Measurements from ENCODE around the gene WDR90.

Gene WDR90

DNA sequence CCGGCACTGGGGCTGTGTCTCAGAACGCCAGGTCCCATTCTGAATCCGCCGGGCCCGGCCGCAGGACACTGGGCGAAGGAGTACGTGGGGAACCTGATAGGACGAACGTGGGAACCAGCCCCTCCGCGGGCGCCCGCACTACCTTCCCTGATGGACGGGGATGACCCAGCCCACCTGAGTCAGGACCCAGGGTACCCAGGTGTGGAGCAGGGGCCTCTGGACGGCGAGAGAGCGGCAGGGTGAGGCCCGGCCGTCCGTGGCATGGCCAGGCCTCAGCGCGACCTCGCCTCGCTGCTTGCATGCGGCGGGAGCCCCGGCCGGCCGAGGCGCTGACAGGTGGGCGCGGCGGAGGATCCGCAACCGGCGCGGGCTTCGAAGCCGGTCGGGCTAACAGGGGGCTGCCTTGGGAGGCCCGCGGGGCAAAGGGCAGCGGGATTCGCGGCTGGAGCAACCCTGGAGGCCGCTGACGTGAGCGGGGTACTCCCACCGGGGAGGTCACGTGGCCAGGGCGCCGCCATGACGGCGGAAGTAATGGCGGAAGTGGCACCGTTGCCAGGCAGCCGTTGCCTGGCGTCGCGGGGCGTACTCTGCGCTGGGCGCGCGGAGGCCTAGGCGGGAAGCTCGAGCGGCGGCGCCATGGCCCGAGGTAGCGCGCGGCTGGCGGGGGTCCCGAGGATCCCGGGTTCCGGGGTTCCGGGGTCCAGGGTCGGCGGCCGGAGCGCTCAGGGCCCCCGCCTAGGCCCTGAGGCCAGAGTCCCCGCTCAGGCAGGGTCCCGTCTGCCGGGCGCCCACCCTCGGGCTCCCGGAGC is at the start of gene WDR90:
Gene WDR90 (plus strand): TSS at position 585 of the 809 bp plus-strand sequence. CDS start 52 bp downstream, at position 637.
- ATAC-seq (peak; percentile 89), DNase-seq (peak; percentile 96)

DNA sequence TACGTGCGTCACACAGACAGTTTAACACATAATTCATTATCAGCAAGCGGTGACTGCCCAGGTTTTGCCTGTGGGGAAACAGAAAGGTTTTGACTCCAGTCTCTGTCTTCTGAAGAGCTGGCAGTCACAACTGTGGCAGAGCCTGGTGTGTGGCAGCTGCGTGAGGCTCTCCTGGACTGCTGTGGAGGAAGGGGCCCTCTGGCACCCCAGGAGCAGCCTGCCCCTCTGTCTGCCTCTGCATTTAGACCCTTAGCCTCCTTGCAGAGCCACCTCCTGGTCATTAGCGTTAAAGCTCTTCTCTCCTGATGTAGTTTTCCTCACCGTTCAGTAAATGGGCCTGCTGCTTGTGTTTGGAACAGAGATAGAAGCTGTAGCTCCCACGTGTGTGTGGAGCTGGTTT is 48.4 kb upstream of the WDR90 start:
- ATAC-seq, result peak; percentile 43
- DNase-seq, result no peak

DNA sequence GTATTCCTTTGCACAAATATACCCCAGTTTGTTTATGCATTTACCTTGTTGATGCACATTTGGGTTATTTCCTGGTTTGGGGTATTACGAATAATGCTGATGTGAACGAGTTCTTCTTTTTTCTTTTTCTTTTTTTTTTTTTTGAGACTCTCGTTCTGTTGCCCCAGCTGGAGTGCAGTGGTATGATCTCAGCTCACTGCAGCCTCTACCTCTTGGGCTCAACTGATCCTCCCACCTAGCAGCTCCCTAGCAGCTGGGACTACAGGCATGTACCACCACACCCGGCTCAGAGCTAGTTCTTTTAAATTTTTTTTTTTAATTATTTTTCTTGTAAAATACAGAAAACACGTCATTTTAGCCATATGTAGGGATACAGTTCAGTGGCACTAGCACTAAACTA is 45.2 kb upstream of the WDR90 start:
- DNase-seq, result no peak
- no peak for ATAC-seq

DNA sequence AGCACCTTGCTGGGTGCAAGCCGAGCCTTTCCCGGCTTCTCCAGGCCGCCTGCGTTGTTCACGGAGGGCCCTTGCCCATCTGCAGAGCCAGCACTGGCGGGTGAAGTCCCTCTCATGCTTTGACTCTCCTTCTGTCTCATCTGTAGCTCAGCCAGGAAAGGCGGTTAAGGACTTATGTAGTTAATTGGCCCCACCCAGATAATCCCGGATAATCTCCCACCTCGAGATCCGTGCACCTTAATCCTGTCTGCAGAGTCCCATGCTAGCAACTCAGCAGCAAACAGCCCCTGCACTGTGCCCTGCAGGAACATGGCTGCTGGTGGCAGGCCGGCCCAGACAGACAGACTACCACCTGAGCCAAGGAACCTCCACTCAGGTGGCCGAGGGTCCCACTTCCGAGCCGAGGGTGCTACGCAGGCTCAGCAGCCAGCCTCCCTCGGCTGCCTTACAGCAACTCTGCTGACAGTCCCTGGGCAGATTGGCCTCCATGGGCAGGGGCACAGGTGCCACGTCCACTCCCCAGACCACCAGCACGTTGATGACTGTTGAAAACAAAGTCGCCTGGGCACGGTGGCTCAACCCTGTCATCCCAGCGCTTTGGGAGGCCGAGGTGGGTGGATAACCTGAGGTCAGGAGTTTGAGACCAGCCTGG is 42.4 kb upstream of the WDR90 start:
- ATAC-seq (no peak), DNase-seq (no peak)

DNA sequence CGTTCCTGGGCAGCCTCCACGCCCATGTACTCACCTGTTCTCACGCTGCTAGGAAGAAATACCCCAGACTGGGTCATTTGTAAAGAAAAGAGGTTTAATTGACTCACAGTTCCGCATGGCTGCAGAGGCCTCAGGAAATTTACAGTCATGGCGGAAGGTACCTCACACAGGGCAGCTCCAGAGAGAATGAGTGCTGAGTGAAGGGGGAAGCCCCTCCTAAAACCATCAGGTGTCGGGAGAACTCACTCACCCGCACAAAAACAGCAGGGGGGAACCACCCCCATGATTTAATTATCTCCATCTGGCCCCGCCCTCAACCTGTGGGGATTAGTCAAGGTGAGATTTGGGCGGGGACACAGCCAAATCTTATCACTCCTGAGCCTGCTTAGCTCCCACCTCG is 41.1 kb upstream of the WDR90 start:
- ATAC-seq (peak; percentile 96), DNase-seq (peak; percentile 69)

DNA sequence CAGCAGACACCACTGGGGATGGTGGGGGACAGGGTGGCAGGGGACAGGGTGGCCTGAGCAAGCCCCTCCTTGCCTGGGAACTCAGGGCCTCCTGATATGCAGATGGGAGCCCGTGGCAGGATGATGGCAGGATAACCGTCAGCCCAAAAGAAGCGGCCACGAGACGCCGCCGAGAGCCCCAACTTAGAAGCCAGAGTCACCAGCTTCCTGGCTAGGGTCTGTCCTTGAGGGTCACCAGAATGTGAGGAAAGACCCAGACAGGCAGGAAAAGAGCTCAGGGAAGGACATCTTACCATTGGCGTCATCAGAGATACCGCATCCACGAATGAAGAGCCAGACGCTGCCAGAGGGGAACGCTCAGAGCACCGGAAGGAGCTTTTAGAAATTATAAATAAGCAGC is 39.8 kb upstream of the WDR90 start:
- DNase-seq (no peak), ATAC-seq (no peak)

DNA sequence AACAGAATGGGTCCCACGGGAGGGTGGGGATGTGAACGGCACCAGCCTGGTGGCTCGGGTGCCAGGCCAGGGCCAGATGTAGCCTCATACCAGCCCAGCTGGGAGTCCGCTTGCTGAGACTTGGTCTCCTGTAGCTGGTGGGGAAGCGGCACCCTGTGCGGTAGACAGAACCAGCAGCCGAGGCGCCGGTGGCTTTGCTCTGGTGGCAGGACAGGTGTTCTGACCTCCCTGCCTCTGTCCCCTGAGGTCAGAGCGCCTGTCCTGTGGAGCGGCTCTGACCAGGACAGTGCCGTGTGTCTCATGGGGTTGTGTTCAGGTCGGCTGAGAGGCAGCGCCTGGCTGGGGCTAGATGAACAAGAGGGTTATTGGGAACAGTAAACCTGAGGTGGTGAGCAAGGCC is 39.2 kb upstream of the WDR90 start:
- ATAC-seq, result no peak
- DNase-seq, result no peak

DNA sequence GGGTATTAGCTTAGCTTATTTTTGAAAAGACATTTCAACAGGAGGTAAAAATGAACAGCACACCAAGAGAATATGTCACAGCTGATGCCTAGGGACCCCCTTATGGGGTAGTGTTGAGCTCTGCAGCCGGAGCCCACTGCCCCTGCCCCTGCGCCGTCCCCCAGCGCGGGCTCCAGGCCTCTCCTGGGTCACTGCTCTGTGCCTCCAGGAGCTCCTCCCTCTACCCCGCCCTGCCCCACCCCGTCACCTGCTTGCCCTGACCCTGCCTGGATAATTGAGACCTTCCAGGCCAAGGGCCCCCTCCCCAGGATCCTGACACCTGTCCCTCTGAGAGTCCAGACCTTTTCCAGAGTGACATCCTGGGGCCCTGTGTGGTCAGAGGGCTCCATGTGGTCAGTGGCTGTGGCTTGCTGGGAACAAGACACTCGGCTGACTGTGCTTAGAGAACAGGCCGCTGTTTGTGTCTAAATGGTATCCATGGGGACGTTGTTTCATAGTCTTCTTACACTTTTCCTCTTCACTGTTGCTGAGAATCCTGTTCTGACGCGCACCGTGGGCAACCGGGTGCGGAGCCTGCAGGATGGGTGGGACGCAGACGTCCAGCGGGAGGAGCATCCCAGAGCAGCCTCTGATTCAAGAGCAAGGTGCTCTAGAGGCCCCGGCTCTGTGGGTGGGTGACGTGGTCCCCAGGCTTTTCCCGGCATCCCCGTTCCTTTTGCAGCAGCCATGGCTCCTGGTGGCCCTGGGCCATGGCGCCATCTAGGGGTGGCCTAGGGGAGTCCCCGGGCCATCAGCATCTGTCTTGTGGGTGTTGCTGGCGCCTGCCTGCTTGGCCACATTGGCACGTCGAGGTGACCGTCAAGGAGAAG is 38.4 kb upstream of the WDR90 start:
- ATAC-seq (peak; percentile 67), DNase-seq (peak; percentile 80)

DNA sequence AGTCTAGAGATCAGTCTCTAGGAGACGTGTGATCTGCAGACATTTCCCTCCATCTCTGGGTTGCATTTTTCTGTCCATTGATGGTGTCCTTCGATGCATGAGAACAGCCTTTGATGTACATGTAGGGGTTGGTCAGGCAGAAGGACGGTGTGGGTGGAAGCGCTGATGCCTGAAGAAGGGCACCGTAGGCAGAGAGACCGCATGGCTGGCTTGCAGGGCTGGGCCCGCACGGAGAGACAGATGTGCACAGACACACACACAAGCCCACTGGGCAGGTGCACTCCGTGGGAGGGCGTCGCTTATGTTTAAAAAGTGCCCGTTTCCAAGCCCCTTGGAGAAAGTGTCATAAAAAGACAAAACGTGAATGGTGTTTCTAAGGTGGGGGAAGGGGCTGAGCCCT is 34.0 kb upstream of the WDR90 start:
- no peak for ATAC-seq
- DNase-seq, result no peak

DNA sequence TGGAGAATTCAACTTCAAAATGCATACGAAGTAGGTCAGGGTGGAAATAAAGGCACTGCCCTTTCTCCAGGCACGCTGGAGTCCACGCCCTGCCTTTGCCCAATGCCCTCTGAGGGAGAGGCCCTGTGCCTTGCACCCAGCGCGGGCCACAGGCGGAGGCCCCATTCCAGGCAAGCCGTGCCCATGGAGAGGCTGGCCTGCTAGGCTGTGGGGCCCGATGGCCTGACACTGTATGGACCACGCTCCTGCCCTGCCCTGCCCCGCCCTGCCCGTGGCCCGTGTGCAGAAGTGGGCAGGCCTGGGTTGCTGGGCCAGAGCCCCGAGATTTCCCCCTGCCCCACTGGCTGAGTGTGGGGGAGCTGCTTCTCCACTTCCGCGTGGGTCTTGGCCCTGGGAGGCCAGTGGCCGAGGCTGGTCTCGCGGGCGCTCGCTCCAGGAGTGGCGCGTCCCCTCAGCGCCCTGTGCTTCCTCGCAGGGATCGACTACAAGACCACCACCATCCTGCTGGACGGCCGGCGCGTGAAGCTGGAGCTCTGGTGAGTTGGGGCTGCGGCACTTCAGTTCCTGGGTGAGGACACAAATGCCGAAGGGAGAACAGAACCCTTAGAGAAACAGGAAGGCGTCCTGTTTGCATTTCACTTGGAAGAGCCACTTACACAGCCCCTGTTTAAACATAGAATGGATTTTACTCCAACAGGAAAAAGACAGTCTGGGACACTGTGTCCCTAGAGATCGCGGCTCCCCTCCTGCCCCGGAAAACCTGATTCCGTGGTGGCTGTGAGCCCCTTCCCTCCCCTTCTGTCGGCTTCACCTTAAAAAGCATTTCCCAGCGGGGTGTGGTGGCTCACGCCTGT is 32.2 kb upstream of the WDR90 start:
- ATAC-seq (no peak), DNase-seq (no peak)

DNA sequence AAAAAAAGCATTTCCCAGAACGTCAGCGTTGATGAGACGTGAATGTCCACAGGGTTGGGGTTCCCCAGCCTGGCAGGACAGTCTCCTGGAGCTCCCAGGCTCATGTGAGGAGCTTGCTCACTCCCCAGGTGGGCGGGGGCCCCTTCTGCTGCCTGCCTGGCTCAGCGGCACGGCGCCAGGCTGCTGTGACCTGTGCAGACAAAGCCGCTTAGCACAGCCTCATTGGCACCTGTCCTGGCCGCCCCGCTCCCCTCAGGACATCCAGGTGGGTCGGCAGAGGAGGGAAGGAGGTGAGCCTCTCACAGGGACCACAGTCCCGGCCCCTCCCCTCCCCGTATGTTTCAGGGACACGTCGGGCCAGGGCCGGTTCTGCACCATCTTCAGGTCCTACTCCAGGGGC is 31.3 kb upstream of the WDR90 start:
- DNase-seq, result no peak
- no peak for ATAC-seq

DNA sequence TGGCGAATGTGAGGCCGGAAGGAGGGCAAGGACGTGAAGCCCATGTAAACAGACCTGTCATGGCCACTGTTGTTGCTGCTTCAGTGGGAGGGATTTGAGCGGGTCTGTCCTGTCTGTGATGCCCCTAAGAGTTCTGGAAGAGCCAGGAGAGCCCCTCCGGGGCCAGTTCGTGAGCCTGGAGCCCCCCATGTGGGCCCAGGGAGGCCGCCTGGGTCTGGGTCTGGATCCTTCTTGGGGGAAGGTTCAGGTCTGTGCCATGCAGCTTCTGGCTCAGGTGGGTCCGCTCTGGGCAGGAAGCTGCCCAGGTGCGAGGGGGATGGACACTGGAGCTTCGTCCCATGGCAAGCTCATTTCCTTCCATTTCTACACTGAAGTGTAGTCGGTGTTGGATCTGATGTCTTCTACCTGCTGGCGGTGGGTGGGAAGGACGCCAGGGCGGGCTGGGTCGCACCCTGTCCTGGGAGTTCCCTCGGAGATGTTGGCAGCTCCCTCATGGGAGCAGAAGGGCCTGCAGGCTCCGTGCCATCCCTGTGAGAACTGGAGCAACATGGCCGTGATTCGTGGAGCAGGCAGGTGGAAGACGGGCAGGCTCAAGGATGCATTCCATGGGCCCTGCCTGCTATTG is 29.6 kb upstream of the WDR90 start:
- DNase-seq (no peak), ATAC-seq (no peak)

DNA sequence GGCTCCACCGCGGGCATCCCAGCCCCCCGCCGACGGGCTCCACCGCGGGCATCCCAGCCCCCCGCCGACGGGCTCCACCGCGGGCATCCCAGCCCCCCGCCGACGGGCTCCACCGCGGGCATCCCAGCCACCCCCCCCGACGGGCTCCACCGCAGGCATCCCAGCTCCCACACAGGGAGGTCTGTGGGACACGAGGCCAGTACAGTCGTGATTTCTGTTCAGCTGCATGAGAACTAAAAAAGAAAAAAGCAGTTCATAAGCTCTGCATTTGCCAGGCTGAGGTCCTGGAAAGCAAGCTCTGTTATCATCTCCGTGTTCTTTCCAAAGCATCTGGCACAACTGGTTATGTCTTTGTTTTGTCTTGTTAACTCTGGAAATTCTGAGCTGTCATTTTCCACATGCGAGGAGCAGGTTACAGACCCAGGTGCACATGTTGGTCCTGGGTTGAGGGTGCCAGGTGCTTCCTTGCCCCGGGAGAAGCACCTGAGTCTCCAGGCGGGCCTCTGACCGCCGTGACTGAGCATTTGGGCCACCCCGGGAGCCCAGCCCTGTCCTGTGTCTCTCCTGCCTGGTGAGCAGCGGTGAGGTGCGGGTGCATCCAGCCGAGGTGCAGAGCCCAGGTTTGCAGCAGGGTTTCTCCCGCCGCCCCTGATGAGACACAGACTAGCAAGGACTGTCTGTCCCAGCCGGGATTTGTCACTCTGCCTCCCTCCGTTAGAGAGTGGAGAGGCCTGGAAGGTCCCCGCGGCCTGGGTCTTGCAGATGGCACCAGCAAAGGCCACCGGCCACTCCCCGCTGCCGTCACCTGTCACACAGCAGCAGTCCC is 28.3 kb upstream of the WDR90 start:
- ATAC-seq (no peak), DNase-seq (no peak)

DNA sequence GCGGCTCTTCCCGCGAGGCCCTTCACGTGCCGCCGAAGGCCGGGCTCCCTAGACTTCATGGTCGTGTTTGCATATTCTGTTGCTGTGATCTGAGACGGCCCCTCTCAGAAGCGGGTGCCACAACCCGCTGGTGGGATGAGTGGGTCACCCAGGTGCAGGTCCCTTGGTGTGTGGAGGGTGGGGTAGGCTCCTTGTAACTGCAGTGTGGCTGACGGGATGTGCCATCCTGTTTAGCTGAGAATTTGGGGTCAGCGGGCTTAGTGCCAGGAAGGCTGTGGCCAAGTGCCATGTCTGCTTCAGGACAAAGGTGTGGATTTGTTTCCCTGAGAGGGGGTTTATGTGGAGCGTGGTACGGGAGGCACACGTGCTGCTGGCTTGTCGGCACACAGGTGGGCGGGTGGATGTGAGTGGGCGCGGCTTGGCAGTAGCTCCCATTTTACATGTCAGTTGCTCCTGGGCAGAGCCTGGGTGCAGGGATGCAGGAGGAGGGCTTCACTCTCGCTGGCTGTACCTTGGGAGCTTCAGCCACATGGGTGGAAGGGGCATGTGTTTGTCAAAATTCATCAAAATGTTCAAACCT is 27.5 kb upstream of the WDR90 start:
- no peak for DNase-seq
- no peak for ATAC-seq

DNA sequence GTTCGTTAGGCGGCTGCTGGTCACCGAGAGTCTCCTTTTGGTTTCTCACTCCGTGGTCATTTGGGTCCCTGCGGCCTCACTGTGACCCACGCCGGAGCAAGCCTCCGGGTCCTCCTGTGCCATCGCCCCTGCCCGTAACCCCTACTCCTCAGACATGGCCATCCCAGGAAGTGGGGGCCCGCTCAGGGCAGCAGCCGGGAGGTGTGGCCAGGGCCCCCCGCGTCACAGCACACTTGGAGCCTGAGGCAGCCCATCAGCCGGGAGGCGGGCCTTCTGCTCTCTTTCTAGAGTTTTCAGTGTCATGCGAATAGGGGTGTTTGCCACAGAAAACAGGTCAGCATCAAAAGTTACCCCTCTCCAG is 26.3 kb upstream of the WDR90 start:
- ATAC-seq (no peak), DNase-seq (no peak)

DNA sequence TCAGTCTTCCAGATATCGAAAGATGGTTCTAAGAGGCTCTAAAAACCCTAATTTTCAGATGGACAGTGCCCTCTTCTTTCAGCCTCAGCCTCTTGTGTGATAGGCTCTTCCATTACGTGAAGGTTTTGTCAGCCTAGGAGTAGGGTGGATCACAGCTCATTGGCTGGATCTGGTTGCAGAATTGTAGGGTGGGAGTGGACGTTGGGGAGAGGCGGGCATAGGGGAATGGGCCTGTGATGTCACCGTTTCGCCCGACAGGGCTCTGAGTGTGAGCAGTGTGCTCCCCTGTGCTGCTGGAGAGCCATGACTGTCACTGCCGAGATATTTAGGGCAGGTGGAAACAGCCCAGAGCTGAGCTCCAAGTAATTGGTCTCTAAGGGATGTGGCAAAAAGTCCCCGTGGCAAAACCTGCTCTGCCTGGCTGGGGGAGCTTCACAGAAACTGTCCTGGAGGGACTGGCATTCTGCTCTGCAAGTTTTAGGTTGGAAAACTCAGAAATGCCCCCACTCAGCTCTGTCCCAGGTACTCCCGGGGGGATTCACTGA is 24.6 kb upstream of the WDR90 start:
- no peak for ATAC-seq
- DNase-seq, result no peak

DNA sequence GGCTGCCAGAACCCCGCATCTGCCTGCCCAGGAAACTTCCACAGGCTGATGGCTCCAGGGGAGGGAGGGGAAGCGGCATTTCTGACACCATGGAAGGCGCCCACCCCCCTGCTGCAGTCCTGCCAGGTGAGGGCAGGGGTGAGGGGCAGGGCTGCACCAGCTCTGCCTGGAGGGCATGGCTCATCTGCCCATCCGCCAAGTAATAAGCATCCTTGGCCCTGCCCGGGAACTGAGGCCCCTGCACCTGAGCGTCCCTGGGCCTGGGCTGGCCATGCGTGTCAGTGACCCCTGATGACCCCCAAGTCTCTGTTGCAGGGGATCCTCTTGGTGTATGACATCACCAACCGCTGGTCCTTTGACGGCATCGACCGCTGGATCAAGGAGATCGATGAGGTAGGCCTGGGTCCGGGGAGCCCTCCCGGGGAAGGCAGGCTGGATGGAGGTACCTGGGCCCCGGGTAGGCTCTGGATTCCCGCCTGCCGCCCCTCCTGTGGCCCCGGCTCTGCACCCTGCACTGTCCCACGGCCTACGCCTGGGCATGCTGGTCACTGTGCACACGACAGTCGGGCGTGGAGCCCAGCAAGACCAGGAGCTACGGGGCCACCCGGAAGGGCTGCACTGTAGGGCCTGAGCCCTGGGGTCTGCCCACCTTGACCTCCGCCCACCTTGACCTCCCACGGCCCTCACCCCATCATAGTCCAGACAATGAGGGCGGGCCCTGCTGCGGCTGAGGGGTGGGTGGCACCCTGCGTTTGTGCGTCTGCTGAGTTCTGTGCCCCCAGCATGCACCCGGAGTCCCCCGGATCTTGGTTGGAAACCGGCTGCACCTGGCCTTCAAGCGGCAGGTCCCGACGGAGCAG is 23.8 kb upstream of the WDR90 start:
- DNase-seq (no peak), ATAC-seq (no peak)

DNA sequence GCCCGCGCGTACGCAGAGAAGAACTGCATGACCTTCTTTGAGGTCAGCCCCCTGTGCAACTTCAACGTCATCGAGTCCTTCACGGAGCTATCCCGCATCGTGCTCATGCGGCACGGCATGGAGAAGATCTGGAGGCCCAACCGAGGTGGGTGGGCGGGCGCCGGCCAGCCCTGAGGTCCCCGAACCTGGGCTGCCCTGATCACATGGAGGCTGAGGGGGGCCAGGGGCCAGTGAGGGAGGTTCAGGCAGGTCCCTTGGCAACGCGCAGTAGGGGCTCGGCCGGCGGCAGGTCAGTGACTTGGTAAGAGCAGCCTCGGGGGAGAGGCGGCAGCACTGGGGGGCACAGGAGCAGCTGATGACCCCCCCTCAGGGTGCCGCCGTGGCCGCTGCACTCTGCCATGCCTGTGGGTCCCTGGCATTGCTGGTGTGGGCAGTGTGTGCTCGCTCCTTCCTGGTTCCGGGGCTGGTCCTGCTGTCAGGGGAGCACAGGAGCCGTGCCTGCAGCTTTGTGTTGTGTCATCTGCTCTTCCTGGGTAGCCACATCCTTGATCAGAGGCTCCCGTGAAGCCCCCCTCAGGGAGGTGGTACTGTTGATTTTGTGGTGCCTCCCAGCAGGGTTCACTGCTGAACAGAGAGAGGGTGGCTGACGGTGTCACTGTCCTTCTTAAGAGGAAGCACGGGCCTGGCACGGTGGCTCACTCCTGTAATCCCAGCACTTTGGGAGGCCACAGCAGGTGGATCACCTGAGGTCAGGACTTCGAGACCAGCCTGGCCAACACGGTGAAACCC is 23.0 kb upstream of the WDR90 start:
- no peak for DNase-seq
- no peak for ATAC-seq
